ENCODE data around the gene CRYGN.

Gene CRYGN

DNA sequence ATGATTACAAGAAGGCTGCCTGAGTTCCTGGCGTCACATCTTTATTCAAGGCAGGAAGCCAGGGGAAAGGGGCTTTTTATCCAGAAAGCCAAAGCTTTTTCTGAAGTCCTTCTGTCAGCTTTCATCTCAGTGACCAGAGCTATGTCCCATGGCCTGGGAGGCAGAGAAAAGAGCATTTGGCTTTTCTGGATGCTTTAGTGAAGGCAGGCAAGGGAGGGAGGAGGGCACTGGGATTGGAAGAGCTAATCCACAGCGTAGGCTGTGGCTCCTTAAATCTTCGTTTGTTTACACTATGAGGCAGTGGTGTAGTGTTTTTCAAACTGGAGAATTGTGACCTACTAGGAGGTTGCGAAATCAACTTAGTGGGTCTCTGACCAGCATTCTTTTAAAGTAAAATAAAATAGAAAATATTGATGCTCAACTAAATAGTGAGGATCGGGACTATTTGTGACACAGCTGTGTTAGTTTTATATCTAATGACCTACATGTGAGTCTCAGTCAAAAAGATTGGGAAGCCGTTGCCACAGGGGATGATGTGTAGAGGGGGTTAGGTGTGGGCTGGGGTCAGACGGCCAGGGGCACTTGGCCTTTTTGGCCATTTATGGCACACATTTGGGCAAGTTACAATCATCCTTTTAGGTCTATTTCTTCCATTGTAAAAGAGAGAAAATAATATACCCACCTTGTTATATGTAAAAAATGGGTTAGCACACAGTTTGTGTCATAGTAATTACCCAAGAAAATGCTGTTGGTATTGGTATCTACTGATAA, 14.1 kb downstream of the CRYGN start:
- no peak for DNase-seq

DNA sequence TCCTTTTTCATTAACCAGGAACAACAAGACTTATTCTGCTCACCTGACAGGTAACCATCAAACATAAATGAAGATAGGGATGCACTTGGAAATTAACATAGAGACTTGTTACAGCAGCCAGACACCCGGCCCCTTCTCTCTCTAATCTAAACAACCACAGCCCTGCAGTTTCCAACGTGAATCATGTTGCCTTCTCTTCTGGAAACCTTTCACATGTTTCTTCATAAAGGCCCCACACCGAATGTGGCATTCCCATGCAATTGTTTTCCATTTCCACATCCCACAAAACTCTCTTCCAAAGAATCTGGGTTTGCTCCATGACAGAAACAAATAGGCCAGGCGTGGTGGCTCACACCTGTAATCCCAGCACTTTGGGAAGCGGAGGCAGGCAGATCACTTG, 15.1 kb downstream of the CRYGN start:
- no peak for DNase-seq

DNA sequence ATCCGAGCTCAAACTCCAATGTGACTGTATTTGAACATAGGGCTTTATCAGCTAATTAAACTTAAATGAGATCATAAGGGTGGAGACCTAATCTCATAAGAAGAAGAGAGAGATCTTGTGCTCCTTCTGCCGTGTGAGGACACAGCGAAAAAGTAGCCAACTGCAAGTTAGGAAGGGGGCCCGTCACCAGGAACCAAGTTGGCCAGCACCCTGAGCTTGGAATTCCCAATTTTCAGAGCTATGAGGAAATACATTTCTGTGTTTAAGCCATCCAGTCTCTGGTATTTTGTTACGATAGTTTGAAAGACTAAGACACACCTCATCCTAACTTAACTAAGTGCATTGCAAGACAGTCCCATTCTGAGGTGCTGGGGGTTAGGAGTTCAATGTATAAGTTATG, 16.0 kb downstream of the CRYGN start:
- no peak for DNase-seq

DNA sequence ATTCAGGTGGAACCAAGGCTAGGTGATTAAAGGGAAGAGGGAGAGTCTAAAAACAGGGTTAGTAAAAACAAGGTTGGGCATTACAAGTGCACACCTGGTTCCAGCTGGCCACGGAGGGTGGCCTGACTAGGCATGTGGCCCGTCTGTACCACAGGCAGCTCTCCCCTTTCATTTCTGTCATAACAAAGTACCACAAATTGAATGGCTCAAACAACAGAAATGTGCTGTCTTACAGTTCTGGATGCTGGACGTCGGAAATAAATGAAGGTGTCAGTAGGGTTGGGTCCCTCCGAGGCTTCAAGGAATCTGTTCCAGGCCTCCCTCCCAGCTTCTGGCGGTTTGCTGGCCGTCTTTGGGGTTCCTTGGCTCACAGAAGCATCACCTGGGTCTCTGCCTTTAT, 16.7 kb downstream of the CRYGN start:
- no peak for DNase-seq

DNA sequence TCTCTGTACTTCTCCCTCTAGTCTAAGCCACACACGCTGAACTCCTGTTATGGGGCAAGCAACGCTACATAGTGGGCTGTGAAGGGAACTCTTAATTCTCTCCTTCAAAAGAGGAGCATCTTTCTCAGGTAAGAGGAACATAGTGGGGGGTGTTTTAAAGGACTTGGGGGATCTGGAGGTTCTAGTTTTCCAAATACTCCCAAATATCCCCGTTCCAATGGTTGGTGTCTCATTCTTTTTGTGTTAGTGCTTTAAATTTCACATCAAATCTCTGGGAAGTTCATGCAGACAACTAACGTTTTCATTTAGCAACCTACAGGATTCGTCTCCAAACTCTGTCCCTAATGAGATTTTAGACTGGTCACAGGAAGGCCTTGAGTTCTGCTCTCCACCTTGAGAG, 17.7 kb downstream of the CRYGN start:
- DNase-seq = no peak

DNA sequence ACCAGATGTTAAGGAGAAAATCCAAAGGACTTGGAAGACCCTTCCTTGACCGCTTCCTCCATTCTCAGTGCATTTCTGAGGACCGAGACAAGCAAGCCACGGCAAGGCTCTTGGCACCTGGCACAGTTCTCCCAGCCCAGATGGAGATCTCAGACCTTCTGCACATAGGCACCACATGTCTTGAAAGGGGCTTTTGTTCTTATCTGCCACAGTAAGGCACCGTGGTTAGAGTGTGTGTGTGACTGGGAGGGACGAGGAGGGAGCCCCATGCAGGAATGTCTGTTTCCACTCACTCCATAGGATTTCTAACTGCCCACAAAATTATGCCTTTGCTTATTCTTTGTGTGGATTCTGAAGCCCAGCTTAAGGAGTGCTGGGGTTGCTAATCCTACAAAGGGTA, 19.8 kb downstream of the CRYGN start:
- DNase-seq = no peak

DNA sequence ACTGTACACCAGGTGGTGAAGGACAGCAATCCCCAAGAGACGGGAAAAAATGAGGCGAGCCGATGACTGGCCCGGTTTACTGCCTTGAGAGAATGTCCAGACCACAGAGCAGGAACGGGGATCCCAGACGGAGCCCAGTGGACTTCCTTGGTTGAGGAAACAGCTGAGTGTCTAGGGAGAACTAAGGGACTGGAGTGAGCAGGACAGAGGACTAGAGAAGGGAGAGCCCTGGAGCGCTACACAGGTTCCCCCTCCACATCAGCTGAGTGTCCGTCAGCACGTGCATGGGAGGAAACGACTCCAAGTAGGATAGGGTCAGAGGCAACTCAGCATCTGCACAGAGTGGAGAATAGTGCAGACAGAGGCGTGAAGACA, 23.0 kb downstream of the CRYGN start:
- DNase-seq = no peak

DNA sequence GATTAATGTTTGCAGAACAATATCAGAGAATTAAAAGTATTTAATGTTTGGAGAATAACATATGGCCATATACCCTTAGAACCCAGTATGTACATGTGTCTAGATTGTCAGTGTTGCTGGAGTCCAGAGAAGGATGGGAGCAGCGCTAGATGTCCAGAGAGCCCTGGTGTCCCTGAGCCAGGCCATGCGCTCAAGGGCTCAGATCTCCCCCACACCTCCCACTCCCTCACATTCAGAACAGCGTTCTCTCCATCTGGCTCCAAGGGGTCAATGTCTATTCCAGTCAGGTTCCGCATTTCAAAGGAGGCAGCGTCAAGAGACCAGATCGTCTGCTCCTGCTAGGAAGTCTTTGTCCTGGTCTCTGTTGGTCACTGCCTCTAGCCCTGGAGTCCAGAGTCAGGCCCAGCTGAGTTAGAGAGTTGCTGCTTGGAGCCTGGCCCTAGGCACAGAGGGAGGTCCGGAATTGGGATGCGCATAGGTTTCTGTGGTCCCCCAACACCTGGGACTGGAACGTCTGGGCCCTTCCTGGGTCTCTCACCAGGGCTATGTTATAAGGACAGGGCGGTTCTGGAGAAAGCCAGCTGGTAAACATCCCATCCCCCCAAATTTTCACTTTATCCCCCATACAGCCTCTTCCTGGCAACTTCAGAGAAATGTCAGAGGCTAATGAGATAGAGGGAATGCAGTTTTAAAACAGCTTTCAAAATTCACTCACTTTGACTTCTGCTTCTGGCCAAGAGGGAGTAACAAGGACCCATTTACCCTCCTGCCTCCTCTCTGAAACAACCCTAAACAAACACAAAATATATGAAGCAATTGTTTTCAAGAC, 23.6 kb downstream of the CRYGN start:
- no peak for DNase-seq

DNA sequence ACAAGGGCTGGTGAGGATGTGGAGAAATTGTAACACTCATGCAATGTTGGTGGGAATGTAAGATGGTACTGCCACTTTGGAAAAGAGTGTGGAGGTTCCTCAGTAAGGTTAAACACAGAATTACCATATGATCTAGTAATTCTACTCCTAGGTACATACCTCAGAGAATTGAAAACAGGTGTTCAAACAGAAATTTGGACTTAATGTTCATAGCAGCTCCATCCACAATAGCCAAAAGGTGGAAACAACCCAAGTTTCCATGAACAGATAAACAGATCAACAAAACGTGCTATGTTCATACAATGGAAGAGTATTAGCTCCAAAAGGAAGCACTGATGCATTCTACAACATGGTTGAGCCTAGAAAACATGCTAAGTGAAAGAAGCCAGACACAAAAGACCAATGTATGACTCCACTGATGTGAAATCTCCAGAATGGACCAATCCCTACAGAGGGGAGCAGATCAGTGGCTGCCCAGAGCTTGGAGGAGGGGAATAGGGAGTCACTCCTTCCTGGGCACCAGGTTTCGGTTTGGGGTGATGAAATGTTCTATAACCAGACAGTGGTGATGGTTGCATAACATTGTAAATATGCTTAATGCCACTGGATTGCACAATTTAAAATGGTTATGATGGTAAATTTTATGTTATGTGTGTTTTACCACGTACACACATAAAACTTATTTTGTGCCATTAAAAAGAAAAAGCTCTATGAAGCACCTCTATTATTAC, 24.4 kb downstream of the CRYGN start:
- DNase-seq = no peak

DNA sequence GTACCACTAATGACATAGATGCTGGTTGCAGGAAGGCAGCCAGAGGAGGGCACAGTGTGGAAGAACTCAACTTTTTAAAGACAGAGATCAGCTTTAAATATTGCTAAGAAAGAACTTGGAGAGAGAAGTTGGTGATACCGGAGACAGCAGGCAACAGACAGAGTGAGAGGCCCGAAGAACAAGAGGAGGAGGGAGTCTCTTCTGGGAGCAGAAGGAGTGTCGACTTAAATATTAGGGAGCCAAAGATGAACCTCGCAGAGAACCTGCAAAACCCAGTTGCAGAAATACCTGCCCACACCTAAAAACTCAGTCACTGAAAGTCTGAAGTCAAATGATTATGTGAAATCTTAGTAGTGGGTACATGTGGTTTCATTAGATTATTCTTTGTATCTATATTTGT, 26.7 kb downstream of the CRYGN start:
- no peak for DNase-seq

DNA sequence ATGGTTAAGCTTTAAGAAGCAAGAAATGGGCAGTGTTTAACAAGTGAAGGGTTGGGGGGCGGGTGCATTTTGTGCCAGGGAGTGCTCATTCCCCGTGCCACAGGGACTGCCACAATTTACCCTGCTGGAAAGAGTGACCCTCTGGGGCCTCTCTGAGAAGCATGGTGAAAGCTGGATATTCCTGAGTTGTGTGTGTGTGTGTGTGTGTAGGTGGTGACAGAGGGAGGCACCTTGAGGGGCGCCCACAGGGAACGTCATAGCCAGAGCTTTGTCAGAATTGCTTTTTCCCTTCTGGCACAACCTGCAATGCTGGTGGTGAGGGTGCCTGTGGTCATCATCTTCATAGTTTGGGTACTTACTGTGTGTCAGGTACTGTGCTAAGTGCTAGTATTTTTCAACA, 27.6 kb downstream of the CRYGN start:
- DNase-seq = no peak

DNA sequence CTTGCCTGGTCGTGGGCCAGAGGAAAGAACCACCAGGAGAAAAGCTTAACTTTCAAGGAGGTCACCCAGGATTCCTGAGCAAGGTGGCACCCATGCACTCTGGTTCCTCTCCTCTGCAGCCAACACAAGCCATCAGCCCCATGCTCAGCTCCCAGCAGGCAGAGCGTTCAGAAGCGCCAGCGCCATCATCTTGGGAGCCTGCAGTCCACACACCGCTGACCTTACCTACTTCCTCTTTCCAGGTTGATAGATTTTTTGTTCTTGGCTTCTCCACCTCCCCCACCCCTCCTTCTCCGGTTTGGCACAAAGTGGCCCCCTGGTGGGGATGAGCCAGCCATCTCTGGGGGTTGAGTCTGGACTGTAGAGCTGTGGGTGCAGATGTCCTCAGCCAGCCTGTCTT, 28.4 kb downstream of the CRYGN start:
- DNase-seq = no peak

DNA sequence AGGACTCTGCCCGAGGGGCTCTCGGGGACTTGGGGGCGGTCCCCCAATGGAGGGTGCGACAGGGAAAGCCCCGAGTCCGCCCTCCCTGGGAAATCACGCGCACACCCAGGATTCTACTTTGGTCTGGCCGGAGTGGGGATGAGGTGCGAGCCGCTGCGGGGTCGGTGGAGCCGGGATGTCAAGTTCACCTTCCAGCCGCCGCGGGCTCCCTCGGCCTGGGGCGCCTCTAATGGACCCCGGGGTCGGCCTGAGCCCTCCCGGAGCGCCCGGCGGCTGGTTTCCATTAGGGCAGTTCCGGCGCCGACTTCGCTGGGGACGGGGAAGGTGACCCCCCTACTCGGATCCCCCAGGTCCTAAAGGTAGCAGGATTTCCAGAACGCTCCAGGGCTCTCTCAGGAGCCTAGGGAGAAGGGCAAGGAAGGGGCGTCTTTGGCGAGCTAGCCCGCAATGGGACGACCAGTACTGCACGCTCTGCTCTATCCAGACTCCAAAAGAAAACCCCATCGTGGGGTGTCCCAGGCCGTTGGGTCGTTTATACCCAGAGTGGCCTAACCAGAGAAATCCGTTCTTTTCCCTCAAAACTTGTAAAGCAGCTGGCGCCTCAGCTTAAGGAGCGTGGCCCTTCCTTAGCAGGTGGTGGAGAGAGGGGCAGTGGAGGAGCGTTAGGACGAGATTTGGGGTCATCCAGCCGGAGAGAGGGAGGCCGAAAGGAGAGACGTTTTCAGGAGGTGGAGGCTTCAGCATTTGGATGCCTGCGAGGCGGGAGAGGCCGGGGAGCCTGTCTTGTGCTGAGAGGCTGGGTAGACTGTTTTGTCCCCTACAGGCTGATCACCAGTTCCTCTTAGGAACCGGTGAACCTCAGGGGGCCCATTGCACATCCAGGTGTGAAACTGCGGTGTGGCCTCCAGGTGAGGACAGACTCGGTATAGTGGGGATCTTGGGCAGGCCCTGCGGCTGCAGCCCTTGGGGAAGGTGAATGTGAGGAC, 29.2 kb downstream of the CRYGN start:
- peak; percentile 46 for DNase-seq

DNA sequence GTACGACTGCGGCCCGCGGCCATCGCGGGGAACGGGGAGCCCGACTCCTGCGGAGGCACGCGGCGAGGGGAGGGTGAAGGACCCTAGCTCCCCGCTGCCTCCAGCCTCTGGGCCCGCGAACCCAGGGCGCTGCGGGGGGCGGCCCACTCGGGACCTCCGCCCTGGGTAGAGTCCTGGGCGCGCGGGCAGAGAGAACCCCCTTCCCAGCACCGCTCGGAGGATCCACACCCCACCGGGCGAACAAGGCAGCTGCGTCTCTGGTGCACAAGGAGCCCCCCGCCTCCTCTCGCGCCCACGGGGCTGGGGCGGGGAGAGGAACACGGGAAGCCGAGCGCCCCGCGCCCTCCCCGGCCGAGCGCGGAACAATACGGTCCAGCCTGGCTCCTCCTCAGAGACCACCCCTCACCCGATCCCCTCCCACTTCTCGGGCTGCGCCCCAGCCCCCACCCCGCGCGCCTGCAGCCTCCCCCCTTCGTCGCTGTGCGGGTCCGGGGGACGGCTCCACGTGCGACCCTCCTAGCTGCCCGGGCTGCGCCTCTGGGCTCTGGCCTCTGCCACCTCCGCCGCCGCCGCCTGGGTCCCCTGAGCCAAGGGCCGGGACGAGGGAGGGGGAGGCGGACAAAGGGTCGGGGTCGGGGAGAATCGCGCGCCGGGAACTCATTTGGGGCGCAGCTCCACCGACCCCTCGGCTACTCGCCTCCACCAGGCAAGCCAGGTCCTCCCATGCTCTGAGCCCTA, 30.1 kb downstream of the CRYGN start, which contains the start of gene WDR86:
Gene WDR86, minus strand, starts transcription at position 372 of the 738 bp plus-strand sequence. CDS start 449 bp downstream, outside the sequence.
- peak; percentile 49 for DNase-seq

DNA sequence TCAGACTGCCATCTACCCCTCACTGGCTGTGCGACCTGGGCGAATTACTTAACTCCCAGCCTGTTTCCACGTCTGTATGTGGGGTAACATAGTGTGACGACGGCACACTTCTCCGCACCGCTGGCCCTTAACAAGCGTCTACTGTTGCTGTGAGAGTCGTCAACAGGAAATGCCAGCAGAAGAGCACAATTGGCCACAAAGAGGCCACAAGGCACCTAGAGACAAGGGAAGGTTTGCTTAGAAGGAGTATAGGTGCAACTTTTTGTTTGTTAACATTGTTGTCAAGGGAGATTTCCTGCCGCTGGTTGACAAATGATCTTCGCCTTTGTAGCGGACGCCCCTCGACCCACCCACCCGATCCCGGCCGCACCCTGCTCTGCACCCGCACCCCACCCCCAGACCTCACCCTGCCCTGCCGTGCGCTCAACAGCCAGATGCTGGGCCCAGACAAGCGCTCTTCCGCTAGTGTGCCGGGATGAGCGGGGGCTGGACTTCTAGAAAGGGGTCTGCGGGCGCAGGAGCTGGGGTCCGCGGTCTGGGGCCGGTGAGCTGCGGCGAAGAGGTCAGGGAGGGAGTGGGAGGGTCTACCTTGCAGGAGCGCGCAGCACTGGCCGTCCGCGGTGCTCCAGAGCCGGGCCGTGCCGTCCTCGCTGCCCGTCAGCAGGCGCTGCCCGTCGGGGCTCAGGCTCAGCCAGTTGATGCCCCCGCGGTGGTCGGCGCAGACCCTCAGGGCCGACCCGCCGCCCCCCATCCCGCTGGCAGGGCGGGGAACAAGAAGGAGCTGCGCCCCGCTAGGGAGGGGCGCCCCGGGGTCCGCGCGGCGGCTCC, 30.9 kb downstream of the CRYGN start:
- DNase-seq = peak; percentile 69

DNA sequence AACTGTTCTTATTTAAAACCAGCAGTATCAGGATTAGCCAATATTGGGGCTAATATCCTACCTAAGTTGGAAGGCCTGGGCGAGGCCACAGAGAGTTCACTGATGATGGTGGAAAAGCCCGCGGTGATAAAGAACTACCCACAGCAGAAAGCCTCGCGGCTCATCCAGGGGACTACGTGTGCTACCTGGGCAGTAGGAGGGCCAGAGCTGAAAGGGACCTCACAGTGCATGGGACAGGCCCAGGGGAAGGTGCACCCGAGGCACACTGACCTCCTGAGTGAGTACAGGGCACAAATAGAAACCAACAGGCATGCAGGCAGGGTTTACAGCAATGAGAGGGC, 31.5 kb downstream of the CRYGN start:
- DNase-seq = no peak

DNA sequence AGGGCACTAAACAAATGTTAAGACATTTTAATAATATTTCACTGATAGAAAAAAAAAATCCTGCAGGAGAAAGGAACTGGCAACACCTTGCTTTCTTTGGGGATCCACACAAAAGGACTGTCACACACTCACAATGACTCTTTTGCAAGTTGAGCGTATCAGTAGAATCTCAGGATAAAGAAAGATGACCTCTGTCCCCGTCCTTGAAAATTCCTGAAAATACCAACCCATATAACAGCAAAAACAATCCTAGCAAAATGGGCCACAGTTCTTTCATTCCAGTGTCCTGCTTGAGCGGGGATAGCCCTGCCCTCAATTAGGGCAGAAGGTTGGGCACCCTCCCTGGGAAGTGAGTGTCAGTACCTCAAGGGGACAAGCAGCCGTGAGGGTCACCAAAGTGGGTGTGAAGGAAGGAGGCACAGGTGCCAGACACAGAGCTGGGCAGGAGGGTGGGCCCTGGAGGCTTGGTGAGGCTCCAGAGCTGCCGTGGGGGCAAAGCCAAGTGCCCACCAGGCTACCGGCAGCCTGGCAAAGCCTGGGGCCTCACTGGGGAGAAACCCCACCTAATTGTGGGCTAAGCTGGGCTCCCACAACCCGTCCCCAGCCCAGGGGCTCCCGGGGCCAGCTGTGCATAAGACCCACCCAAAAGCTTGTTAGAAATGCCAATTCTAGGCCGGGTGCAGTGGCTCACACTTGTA, 32.9 kb downstream of the CRYGN start:
- no peak for DNase-seq

DNA sequence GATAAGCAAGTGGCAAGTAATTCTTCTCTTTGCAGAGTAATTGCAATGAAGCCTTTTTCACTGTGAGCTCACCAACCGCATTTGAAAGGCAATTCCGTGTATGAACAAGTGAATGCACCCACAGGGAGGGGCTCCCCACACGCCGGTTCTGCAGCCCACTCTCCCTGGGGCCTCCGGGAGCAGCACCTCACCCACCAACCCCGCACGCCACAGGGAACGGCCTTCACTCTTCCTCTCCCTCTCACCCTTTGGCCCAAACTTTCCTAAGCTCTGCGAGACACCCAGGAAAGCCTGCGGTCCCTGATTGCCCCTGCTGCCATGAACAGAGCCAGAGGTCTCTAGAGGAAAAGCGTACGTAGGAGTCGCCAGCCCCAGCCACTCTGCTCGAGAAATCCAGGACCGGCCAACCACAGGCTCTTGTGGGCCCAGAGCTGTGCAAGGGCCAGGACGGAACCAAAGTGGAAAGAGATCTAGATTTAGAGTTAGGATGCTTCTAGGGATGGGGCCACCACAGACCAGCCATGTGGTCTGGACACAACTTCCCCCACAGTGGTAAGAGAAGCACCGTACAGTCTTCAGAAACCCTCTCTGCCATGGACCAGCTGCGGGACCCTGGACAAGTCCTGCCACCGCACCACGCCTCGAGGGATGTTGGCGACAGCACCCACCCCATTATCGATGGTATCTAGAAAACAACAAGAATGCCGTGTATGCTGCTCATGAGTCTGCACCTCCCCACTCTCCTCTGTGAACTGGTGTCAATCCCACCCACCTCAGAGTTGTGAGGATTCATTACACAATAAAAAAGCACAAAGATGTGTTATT, 33.7 kb downstream of the CRYGN start:
- DNase-seq = no peak

DNA sequence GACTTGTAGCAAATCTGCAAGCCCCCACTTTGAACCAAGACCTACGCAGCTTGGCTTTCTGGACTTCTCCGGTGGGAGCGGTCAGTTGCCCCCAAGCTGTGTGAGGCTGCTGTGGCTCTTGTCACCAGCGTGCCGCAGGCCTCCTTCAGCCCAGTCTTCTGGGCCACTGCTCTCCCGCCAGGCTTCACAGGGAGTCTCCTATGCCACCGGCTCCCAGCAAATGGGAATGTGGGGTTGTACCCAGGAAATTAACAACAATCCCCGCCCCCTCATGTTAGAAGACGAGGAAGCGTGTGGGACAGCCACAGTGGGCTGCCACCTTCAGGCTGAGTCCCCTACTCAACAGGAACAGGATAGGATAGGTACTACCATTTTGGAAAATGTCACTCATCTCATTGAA, 34.4 kb downstream of the CRYGN start:
- DNase-seq = no peak
